NCI-H1694 (cell line): ENCODE measurements around the gene PPP5C.
"Not testable (repeated sequence)": the region's sequence is repeated elsewhere in the genome, so short reads cannot be mapped to it uniquely, and the experiment has no call there.

ENCODE experiments used
- DNase-seq: peaks from one replicate; lab custom pipeline; 2025; lab: John Stamatoyannopoulos, UW

Gene PPP5C

GRCh38 chr19:46386151-46386550, 39.3 kb downstream of the PPP5C start:
- DNase-seq = no peak

- no peak for DNase-seq
Measured at GRCh38 chr19:46386996-46387712, 40.3 kb downstream of the PPP5C start.

GRCh38 chr19:46387713-46388130, 40.8 kb downstream of the PPP5C start:
- DNase-seq = no peak

GRCh38 chr19:46388311-46389095, 41.6 kb downstream of the PPP5C start:
- no peak for DNase-seq

- DNase-seq = no peak
Measured at GRCh38 chr19:46390121-46390858, 43.4 kb downstream of the PPP5C start.

- DNase-seq = no peak
Measured at GRCh38 chr19:46390866-46391265, 44.0 kb downstream of the PPP5C start.

GRCh38 chr19:46391296-46392251, 44.7 kb downstream of the PPP5C start:
- no peak for DNase-seq

GRCh38 chr19:46392252-46392801, 45.4 kb downstream of the PPP5C start:
- no peak for DNase-seq

GRCh38 chr19:46392837-46393236, 46.0 kb downstream of the PPP5C start:
- DNase-seq = no peak

GRCh38 chr19:46393456-46394401, 46.8 kb downstream of the PPP5C start:
- no peak for DNase-seq

- DNase-seq = no peak
Measured at GRCh38 chr19:46394402-46394797, 47.5 kb downstream of the PPP5C start.

GRCh38 chr19:46397801-46398479, 51.1 kb downstream of the PPP5C start:
- not testable (repeated sequence) for DNase-seq

GRCh38 chr19:46402725-46403124, 55.8 kb downstream of the PPP5C start:
- no peak for DNase-seq

GRCh38 chr19:46404055-46404752, 57.3 kb downstream of the PPP5C start:
- DNase-seq = no peak

- no peak for DNase-seq
Measured at GRCh38 chr19:46404753-46405468, 58.0 kb downstream of the PPP5C start.

GRCh38 chr19:46406976-46407375, 60.1 kb downstream of the PPP5C start:
- no peak for DNase-seq

- DNase-seq = no peak
Measured at GRCh38 chr19:46407856-46408663, 61.2 kb downstream of the PPP5C start.
